Psoas muscle (tissue), 8 donors: ENCODE data around the gene PACRG. TPM values are rescaled to one million over a fixed set of nuclear protein-coding genes. Genes with fewer than 3 reads are reported as not detected.

ENCODE experiments used
- ATAC-seq, 4 donors: fragments of 200-7000 bp; cut with Tn5 transposase; one replicate each; pipeline ENCODE4 v1.9.1; 2020; ENCODE audit warnings: moderate library complexity in 3 of 4, mild to moderate bottlenecking in 2 of 4
- DNase-seq, 2 donors: peaks; one replicate each; pipeline ENCODE4 v3.0.0-alpha.2; 2020
- H3K27ac ChIP-seq: fragments of 200-600 bp; one replicate; pipeline ENCODE4 v1.8.0; 2022
- H3K27me3 ChIP-seq, 3 donors: fragments of 200-600 bp in 1 of 3; one replicate each; pipeline versions ENCODE4 v1.6.1 to v1.8.0; 2013 to 2022; ENCODE audit warnings: low read length in 2 of 3, mild to moderate bottlenecking in 2 of 3, moderate library complexity in 1 of 3; ENCODE audit not compliant: insufficient read depth in 3 of 3
- H3K36me3 ChIP-seq, 2 donors: fragments of 200-600 bp in 1 of 2; one replicate each; pipeline versions ENCODE4 v1.6.1 to v1.8.0; 2013 to 2022; ENCODE audit warnings: low read depth in 1 of 2, mild to moderate bottlenecking in 1 of 2, moderate library complexity in 1 of 2; ENCODE audit not compliant: insufficient read depth in 1 of 2
- H3K4me1 ChIP-seq: fragments of 200-600 bp; one replicate; pipeline ENCODE4 v1.8.0; 2022
- H3K4me3 ChIP-seq: fragments of 200-600 bp; one replicate; pipeline ENCODE4 v1.8.0; 2022; ENCODE audit warnings: mild to moderate bottlenecking
- H3K9me3 ChIP-seq: fragments of 200-600 bp; one replicate; pipeline ENCODE4 v1.8.0; 2022
- CTCF ChIP-seq: fragments of 200-600 bp; IDR thresholded peaks from one replicate; pipeline ENCODE4 v1.8.0; 2022; ENCODE audit warnings: antibody characterized with exemption
- WGBS, 3 donors: extraction: QIAGEN DNeasy Blood & Tissue Kit; methylation state at CpG; one replicate each; pipeline versions ENCODE4 v1.1.6 to v1.1.7; 2013; 5-methylcytosine and 5-hydroxymethylcytosine counted together
- intact Hi-C, 2 donors: fragments of 100-400 bp; cut with DNase I; formaldehyde crosslinking; loops; one replicate each; pipeline versions ENCODE4 v1.11.0 to v1.14.2; 2022
- polyA plus RNA-seq, 3 donors: library from polyadenylated mRNA; stranded (reverse); fragments of 200-250 nt; gene quantifications; one replicate each; pipeline ENCODE4 v1.2.3, GENCODE V29; 2013
- total RNA-seq, 4 donors: library from RNA; stranded (reverse); fragmentation: NEBNext Ultra II Directional in 2 of 4; extraction: Animal tissue kit (Norgen Biotek cat#: 25700) in 2 of 4; gene quantifications; one replicate each; pipeline versions ENCODE4 v1.2.1 to v1.2.4, GENCODE V29; 2021 to 2023
- donor health status: healthy with polysubstance abuse.
- donor health status: DM: no; HTN: no; CAD: no; lungs with moderate emphysema.
- donor health status: Bipolar disorder and iron deficiency.
- donor health status: healthy.
- donor health status: DM: yes; HTN: yes; CAD: no.
- donor health status: DM: no; HTN: no; CAD: no.
- donor health status: DM: no; HTN: no; CAD: no.
- donor health status: DM: yes; HTN: yes; CAD: no.

The PACRG gene
- total and polyA plus RNA-seq, 7 donors = 0.17 to 3.1 (median 1.8) TPM

GRCh38 chr6:162681447-162681846 is 46.3 kb upstream of the PACRG start:
- H3K27me3 ChIP-seq = no peaks in the 10 kb centered on the region
- peaks cover 7% of the 10 kb centered on the region for H3K4me1 ChIP-seq
- TF ChIP-seq CTCF = no peak
- WGBS, 3 donors = 60 to 72% (median 64%) methylated on average over 1 of the region's 1 CpG
- no peak overlapping the region for H3K4me3 ChIP-seq
- no peaks in the 10 kb centered on the region for H3K9me3 ChIP-seq
- no peak for ATAC-seq
- H3K36me3 ChIP-seq = no peaks in the 10 kb centered on the region
- intact Hi-C loops = no loop called here
- no peak overlapping the region for H3K27ac ChIP-seq
- no peak for DNase-seq

- H3K4me3 ChIP-seq = no peak overlapping the region
Observed at GRCh38 chr6:162683135-162683534, 44.6 kb upstream of the PACRG start.

GRCh38 chr6:162684052-162684451 is 43.7 kb upstream of the PACRG start:
- DNase-seq = no peak
- H3K4me1 ChIP-seq = peaks cover 7% of the 10 kb centered on the region
- no peak overlapping the region for H3K27ac ChIP-seq
- 72 to 83% (median 78%) methylated on average over 1 of the region's 1 CpG for WGBS, 3 donors
- H3K27me3 ChIP-seq = no peaks in the 10 kb centered on the region
- no peak for TF ChIP-seq CTCF
- intact Hi-C loops = no loop called here
- no peak for ATAC-seq
- H3K4me3 ChIP-seq = no peak overlapping the region
- H3K9me3 ChIP-seq = no peaks in the 10 kb centered on the region
- H3K36me3 ChIP-seq = no peaks in the 10 kb centered on the region

More at GRCh38 chr6:162683135-162683534, 44.6 kb upstream of the PACRG start:
- TF ChIP-seq CTCF = no peak
- ATAC-seq (no peak), DNase-seq (no peak)
- intact Hi-C loops = no loop called here
- Histone ChIP-seq H3K4me1 (peaks cover 7% of the 10 kb centered on the region), H3K27me3 (no peaks in the 10 kb centered on the region), H3K36me3 (no peaks in the 10 kb centered on the region), H3K9me3 (no peaks in the 10 kb centered on the region), H3K27ac (no peak overlapping the region)
- 41 to 63% (median 54%) methylated on average over 4 of the region's 4 CpGs for WGBS, 3 donors

GRCh38 chr6:162684961-162685360 is 42.8 kb upstream of the PACRG start:
- WGBS, 3 donors = 70 to 80% (median 75%) methylated on average over 3 of the region's 3 CpGs
- Histone ChIP-seq H3K4me3 (no peak overlapping the region), H3K9me3 (no peaks in the 10 kb centered on the region), H3K36me3 (no peaks in the 10 kb centered on the region), H3K27ac (no peak overlapping the region), H3K27me3 (no peaks in the 10 kb centered on the region), H3K4me1 (peaks cover 7% of the 10 kb centered on the region)
- no peak for TF ChIP-seq CTCF
- intact Hi-C loops = no loop called here
- DNase-seq (no peak), ATAC-seq (no peak)

GRCh38 chr6:162685586-162685985 is 42.2 kb upstream of the PACRG start:
- Histone ChIP-seq H3K9me3 (no peaks in the 10 kb centered on the region), H3K36me3 (no peaks in the 10 kb centered on the region), H3K27ac (no peak overlapping the region), H3K4me1 (peaks cover 8% of the 10 kb centered on the region), H3K27me3 (no peaks in the 10 kb centered on the region), H3K4me3 (no peak overlapping the region)
- no peak for TF ChIP-seq CTCF
- WGBS, 3 donors = 84 to 87% (median 86%) methylated on average over 5 of the region's 5 CpGs
- DNase-seq = no peak
- intact Hi-C loops = no loop called here
- no peak for ATAC-seq
